Measurements from ENCODE around the gene HDAC2. TPM values are rescaled to one million over a fixed set of nuclear protein-coding genes. Genes with fewer than 3 reads are reported as not detected.

The HDAC2 gene
- total RNA-seq, 1 donor from 2014 or later, result 104 TPM

DNA sequence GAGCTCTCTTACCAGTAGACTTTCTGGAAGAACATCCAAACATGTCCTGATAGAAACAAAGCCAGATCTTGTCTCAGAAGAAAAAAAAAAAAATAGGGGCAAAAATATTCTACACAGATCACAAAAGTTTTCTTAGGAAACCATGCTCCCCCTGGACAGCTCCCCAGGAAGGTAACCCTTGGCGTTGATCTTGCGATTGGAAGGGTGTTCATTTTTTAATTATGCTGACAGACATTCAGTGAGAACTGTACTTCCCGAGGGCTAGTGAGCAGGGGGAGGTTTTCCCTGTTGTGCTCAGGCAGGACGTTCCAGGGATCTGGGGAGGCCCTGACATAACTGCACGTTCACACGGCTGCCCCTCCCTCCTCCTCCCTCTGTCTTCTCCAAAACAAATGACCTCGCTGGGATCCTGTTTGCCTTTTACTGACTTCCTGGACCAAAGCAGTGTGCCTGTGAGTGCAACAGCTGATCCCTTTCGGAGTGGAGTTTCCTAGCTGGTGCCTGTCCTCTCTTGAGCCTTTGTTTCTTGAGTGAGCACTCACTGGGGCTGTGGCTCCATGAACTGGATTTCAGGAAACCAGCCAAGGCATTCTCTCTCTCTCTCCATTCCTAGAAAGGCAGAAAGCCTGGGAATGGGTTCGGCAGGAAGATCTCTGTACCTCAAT is 67.2 kb downstream of the HDAC2 start:
- peaks cover 4% of the 10 kb centered on the region for H3K9me3 Mint-ChIP-seq (ENCODE audit: low read depth)
- TF ChIP-seq, protein P1, sequence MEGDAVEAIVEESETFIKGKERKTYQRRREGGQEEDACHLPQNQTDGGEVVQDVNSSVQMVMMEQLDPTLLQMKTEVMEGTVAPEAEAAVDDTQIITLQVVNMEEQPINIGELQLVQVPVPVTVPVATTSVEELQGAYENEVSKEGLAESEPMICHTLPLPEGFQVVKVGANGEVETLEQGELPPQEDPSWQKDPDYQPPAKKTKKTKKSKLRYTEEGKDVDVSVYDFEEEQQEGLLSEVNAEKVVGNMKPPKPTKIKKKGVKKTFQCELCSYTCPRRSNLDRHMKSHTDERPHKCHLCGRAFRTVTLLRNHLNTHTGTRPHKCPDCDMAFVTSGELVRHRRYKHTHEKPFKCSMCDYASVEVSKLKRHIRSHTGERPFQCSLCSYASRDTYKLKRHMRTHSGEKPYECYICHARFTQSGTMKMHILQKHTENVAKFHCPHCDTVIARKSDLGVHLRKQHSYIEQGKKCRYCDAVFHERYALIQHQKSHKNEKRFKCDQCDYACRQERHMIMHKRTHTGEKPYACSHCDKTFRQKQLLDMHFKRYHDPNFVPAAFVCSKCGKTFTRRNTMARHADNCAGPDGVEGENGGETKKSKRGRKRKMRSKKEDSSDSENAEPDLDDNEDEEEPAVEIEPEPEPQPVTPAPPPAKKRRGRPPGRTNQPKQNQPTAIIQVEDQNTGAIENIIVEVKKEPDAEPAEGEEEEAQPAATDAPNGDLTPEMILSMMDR (IDR thresholded peaks at IDR 0.05), result no peak
- H3K4me3 Mint-ChIP-seq (ENCODE audit: unreplicated experiment), result peak overlapping the region; percentile 44
- peaks cover 36% of the 10 kb centered on the region for H3K4me1 Mint-ChIP-seq (ENCODE audit: low read depth)
- H3K27ac Mint-ChIP-seq (ENCODE audit: unreplicated experiment), result peak overlapping the region; percentile 89
- H3K27me3 Mint-ChIP-seq (ENCODE audit: low read depth), result no peaks in the 10 kb centered on the region
- H3K36me3 Mint-ChIP-seq (ENCODE audit: low read depth), result peaks cover 2% of the 10 kb centered on the region
- no peak for DNase-seq (ENCODE audit: low spot score)

DNA sequence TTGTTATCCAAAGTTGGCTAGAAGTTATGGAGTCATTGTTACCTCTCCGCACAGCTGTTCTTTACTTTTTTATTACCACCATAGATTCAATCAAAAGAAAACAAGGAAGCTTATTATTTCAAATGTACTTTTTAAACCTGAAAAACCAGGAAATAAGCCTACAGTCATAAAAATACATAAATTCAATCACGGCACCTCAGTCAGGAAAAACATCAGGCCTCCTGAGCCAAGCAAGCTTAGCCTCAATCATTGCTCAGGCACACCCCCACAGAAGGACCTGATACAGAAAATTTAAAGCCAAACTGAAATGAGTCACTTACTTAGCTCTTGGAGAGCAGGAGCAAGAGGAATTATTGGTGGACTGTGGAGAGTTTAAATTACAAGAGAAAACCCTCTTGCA is 69.5 kb downstream of the HDAC2 start:
- TF ChIP-seq, protein P1 (IDR thresholded peaks at IDR 0.05), result no peak
- DNase-seq (ENCODE audit: low spot score), result no peak
- Mint-ChIP-seq H3K27me3 (ENCODE audit: low read depth) (no peaks in the 10 kb centered on the region), H3K27ac (ENCODE audit: unreplicated experiment) (no peak overlapping the region), H3K4me1 (ENCODE audit: low read depth) (peaks cover 34% of the 10 kb centered on the region), H3K36me3 (ENCODE audit: low read depth) (peaks cover 2% of the 10 kb centered on the region), H3K4me3 (ENCODE audit: unreplicated experiment) (no peak overlapping the region), H3K9me3 (ENCODE audit: low read depth) (peaks cover 4% of the 10 kb centered on the region)

DNA sequence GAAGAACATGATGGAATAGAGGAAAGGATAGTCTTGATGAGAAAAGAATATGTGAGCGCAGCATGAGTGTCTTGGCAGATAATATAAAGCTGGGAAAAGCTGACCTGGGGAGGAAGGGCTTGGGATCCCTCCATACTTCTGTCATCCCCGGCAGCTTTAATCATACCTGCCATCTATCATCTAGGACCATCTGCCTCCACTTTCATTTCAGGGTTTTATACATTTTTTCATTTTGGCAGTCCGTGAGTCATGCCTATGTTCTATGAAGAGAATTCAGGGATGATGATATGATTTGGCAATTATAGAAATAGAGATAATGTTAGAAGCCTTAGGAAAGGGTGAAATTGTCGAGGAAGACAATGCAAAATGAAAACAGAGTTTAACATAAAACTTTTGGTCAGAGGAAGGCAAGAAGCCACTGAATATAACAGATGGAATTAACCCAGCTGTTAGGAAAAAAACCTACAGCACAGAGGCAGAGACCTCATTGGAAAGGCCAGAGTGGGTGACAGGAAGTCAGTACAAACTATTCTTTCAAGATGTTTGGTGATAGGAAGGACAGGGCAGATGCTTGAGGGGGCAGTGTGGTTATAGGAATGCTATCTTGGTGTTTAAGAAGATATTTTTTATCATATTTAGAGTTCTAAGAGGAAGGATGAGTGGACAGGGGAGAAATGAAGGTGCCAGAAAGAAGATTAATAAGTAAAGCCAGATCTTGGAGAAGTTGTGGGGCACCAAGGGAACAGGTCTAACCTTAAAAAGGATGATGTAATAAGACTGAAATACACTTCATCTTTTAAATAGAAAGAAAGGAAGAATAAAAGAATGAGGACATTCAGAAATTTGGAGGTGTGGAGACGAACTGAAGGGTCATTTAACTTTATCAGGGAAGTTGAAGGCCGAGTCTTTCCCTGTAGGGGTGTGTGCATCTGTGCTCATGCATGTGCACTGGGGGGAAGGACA is 76.0 kb downstream of the HDAC2 start:
- no peaks in the 10 kb centered on the region for H3K27me3 Mint-ChIP-seq (ENCODE audit: low read depth)
- H3K36me3 Mint-ChIP-seq (ENCODE audit: low read depth), result peaks cover 4% of the 10 kb centered on the region
- H3K27ac Mint-ChIP-seq (ENCODE audit: unreplicated experiment), result peak overlapping the region; percentile 60
- TF ChIP-seq, protein P1 (IDR thresholded peaks at IDR 0.05), result no peak
- H3K4me1 Mint-ChIP-seq (ENCODE audit: low read depth), result peaks cover 15% of the 10 kb centered on the region
- peaks cover 17% of the 10 kb centered on the region for H3K9me3 Mint-ChIP-seq (ENCODE audit: low read depth)
- no peak overlapping the region for H3K4me3 Mint-ChIP-seq (ENCODE audit: unreplicated experiment)
- no peak for DNase-seq (ENCODE audit: low spot score)

DNA sequence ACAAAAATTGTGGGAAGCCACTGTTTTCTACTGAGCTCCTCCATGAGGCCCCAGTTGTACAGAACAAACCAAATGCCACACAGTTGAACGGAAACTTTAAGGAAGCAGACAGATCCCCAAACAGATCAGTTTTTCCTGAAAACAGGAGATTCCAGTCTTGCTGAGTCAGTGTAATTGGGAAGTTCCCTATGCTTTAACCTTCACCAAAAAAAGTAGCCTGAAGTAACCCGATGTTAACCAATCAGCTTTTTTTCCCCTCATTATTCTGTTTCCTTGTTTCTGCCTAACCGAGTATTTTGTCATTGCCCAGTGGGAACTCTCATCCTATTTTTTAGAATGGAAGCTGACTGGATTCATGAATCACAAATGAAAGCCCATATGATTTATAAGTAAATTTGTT is 77.1 kb downstream of the HDAC2 start:
- Mint-ChIP-seq H3K4me1 (ENCODE audit: low read depth) (peaks cover 20% of the 10 kb centered on the region), H3K4me3 (ENCODE audit: unreplicated experiment) (no peak overlapping the region), H3K36me3 (ENCODE audit: low read depth) (peaks cover 2% of the 10 kb centered on the region), H3K27ac (ENCODE audit: unreplicated experiment) (peak overlapping the region; percentile 42), H3K9me3 (ENCODE audit: low read depth) (peaks cover 14% of the 10 kb centered on the region), H3K27me3 (ENCODE audit: low read depth) (no peaks in the 10 kb centered on the region)
- TF ChIP-seq, protein P1 (IDR thresholded peaks at IDR 0.05), result no peak
- DNase-seq (ENCODE audit: low spot score), result no peak

DNA sequence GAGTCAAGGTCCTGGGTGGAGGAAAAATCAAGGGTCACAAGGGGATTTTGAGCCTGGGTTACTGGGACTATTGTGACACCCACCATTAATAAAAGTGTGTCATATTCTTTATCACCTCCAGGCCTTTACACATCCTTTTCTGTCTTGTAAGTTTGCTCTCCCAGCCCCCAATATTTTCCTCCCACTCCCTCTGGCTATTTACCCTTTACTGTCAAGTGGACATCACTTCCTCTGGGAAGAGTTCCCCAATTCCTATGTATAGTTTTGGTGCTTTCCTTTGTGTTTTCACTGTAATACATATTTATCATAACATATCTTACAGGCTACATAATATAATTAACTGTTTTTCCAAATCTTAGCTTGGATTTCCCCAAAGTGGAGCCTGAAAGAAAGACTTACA is 77.5 kb downstream of the HDAC2 start:
- no peak overlapping the region for H3K27ac Mint-ChIP-seq (ENCODE audit: unreplicated experiment)
- peaks cover 14% of the 10 kb centered on the region for H3K9me3 Mint-ChIP-seq (ENCODE audit: low read depth)
- no peaks in the 10 kb centered on the region for H3K27me3 Mint-ChIP-seq (ENCODE audit: low read depth)
- no peak for DNase-seq (ENCODE audit: low spot score)
- peaks cover 2% of the 10 kb centered on the region for H3K36me3 Mint-ChIP-seq (ENCODE audit: low read depth)
- peaks cover 20% of the 10 kb centered on the region for H3K4me1 Mint-ChIP-seq (ENCODE audit: low read depth)
- TF ChIP-seq, protein P1 (IDR thresholded peaks at IDR 0.05), result no peak
- H3K4me3 Mint-ChIP-seq (ENCODE audit: unreplicated experiment), result no peak overlapping the region
